Smooth muscle cell (in vitro differentiated cells): ENCODE results near the gene GGN. TPM values are rescaled to one million over a fixed set of nuclear protein-coding genes. Genes with fewer than 3 reads are reported as not detected.

Experiments
- DNase-seq: peaks from one replicate; lab custom pipeline; 2025; ENCODE audit not compliant: unreplicated experiment; lab: John Stamatoyannopoulos, UW
- H2AFZ ChIP-seq: fragments of 200-600 bp; sonication (generic); 2 replicates; pipeline ENCODE4 v1.6.0; 2016; ENCODE audit warnings: antibody characterized with exemption, low read depth, mild to moderate bottlenecking
- H3F3A ChIP-seq: fragments of 200-600 bp; sonication (generic); 2 replicates; pipeline ENCODE4 v1.6.0; 2017; ENCODE audit warnings: antibody characterized with exemption, low read depth
- H3K27ac ChIP-seq: fragments of 200-600 bp; sonication (generic); 2 replicates; pipeline ENCODE4 v1.5.1; 2016; ENCODE audit warnings: low read depth, mild to moderate bottlenecking
- H3K27me3 ChIP-seq: fragments of 200-600 bp; sonication (generic); 2 replicates; pipeline ENCODE4 v1.6.1; 2016; ENCODE audit warnings: low read depth, mild to moderate bottlenecking
- H3K36me3 ChIP-seq: fragments of 200-600 bp; sonication (generic); 2 replicates; pipeline ENCODE4 v1.5.1; 2016; ENCODE audit warnings: low read depth
- H3K4me1 ChIP-seq: fragments of 200-600 bp; sonication (generic); 2 replicates; pipeline ENCODE4 v1.5.1; 2016; ENCODE audit warnings: low read depth
- H3K4me2 ChIP-seq: fragments of 200-600 bp; sonication (generic); 2 replicates; pipeline ENCODE4 v1.6.0; 2016; ENCODE audit warnings: mild to moderate bottlenecking
- H3K4me3 ChIP-seq: fragments of 200-600 bp; sonication (generic); 2 replicates; pipeline ENCODE4 v1.5.1; 2016; ENCODE audit warnings: mild to moderate bottlenecking
- H3K79me2 ChIP-seq: fragments of 200-600 bp; sonication (generic); 2 replicates; pipeline ENCODE4 v1.6.0; 2016; ENCODE audit warnings: low read depth, mild to moderate bottlenecking
- H3K9ac ChIP-seq: fragments of 200-600 bp; sonication (generic); 2 replicates; pipeline ENCODE4 v1.6.0; 2016; ENCODE audit warnings: low read depth
- H3K9me3 ChIP-seq: fragments of 200-600 bp; sonication (generic); replicated peaks from 2 replicates; pipeline ENCODE4 v1.5.1; 2016; ENCODE audit warnings: low read depth
- H4K20me1 ChIP-seq: fragments of 200-600 bp; sonication (generic); 2 replicates; pipeline ENCODE4 v1.6.0; 2016; ENCODE audit warnings: low read depth
- CTCF ChIP-seq: fragments of 200-600 bp; sonication (generic); IDR thresholded peaks from 2 replicates; pipeline ENCODE4 v1.5.1; 2017; ENCODE audit warnings: borderline replicate concordance, mild to moderate bottlenecking, antibody characterized with exemption; ENCODE audit not compliant: insufficient read depth, poor library complexity, severe bottlenecking
- WGBS: methylation state at CpG from one replicate; pipeline ENCODE4 v1.1.7; 2016; ENCODE audit warnings: low lambda C conversion rate; 5-methylcytosine and 5-hydroxymethylcytosine counted together
- polyA plus RNA-seq: library from polyadenylated mRNA; unstranded; fragments of >200 nt; fragmentation: Nextera tagmentation; extraction: Ambion mirVana; gene quantifications from 2 replicates; pipeline ENCODE4 v1.2.1, GENCODE V29; 2016
- total RNA-seq: library from RNA; depleted of rRNA; stranded (reverse); fragments of >200 nt; gene quantifications from 2 replicates; pipeline ENCODE4 v1.2.3, GENCODE V29; 2014

The GGN gene
- total and polyA plus RNA-seq, 2 experiments from 2014 or later, result 1.00 to 2.1 TPM

- Histone ChIP-seq H3K79me2 (no peaks in the 10 kb centered on the region), H3K9ac (no peak overlapping the region), H3K27me3 (no peaks in the 10 kb centered on the region), H3K27ac (no peak overlapping the region), H2AFZ (no peak overlapping the region), H3K9me3 (no peaks in the 10 kb centered on the region), H3K4me1 (peaks cover 4% of the 10 kb centered on the region), H3F3A (peaks cover 10% of the 10 kb centered on the region), H3K4me2 (no peak overlapping the region), H4K20me1 (peaks cover 66% of the 10 kb centered on the region), H3K36me3 (no peaks in the 10 kb centered on the region), H3K4me3 (no peak overlapping the region)
- WGBS, result 52% methylated on average over 35 of the region's 40 CpGs
- TF ChIP-seq CTCF, result no peak
- DNase-seq, result no peak
These were observed 2.0 kb downstream of the GGN start for GRCh38 chr19:38385804-38386257.

GRCh38 chr19:38385057-38385803, 2.6 kb downstream of the GGN start:
- DNase-seq, result no peak

GRCh38 chr19:38384209-38385027, 3.4 kb downstream of the GGN start:
- no peak for DNase-seq
- Histone ChIP-seq H3K9me3 (no peaks in the 10 kb centered on the region), H4K20me1 (peaks cover 80% of the 10 kb centered on the region), H3K9ac (no peak overlapping the region), H3F3A (peaks cover 6% of the 10 kb centered on the region), H3K36me3 (no peaks in the 10 kb centered on the region), H3K4me1 (no peaks in the 10 kb centered on the region), H3K79me2 (peaks cover 4% of the 10 kb centered on the region), H2AFZ (no peak overlapping the region), H3K27me3 (no peaks in the 10 kb centered on the region), H3K4me2 (no peak overlapping the region), H3K4me3 (no peak overlapping the region), H3K27ac (no peak overlapping the region)
- TF ChIP-seq CTCF, result peak; percentile 38
- WGBS, result 84% methylated on average over 10 of the region's 10 CpGs

More at GRCh38 chr19:38385057-38385803, 2.6 kb downstream of the GGN start:
- no peak overlapping the region for H3K9ac ChIP-seq
- no peaks in the 10 kb centered on the region for H3K79me2 ChIP-seq
- H3K4me2 ChIP-seq, result no peak overlapping the region
- H3K36me3 ChIP-seq, result no peaks in the 10 kb centered on the region
- H3K27me3 ChIP-seq, result no peaks in the 10 kb centered on the region
- H4K20me1 ChIP-seq, result peaks cover 72% of the 10 kb centered on the region
- no peak for TF ChIP-seq CTCF
- no peak overlapping the region for H3K4me3 ChIP-seq
- H3K27ac ChIP-seq, result no peak overlapping the region
- no peak overlapping the region for H2AFZ ChIP-seq
- no peaks in the 10 kb centered on the region for H3K9me3 ChIP-seq
- 82% methylated on average over 38 of the region's 40 CpGs for WGBS
- peaks cover 3% of the 10 kb centered on the region for H3K4me1 ChIP-seq
- peaks cover 10% of the 10 kb centered on the region for H3F3A ChIP-seq
